Mesothelial cell of epicardium (in vitro differentiated cells): ENCODE measurements around the gene CSNK1E. TPM values are rescaled to one million over a fixed set of nuclear protein-coding genes. Genes with fewer than 3 reads are reported as not detected.

Source experiments
- DNase-seq, 2 experiments: peaks; one replicate each; pipeline ENCODE4 v3.0.0; 2021; ENCODE audit warnings: low spot score in 2 of 2; ENCODE audit not compliant: unreplicated experiment in 2 of 2
- H3K27ac Mint-ChIP-seq: 2 replicates; pipeline ENCODE4 v1.8.0; 2021; ENCODE audit warnings: mixed read lengths
- H3K27me3 Mint-ChIP-seq: 2 replicates; pipeline ENCODE4 v1.8.0; 2021; ENCODE audit warnings: low read depth, mixed read lengths
- H3K36me3 Mint-ChIP-seq: 2 replicates; pipeline ENCODE4 v1.8.0; 2021; ENCODE audit warnings: mixed read lengths
- H3K4me1 Mint-ChIP-seq: 2 replicates; pipeline ENCODE4 v1.8.0; 2021; ENCODE audit warnings: mixed read lengths
- H3K4me3 Mint-ChIP-seq: 2 replicates; pipeline ENCODE4 v1.8.0; 2021; ENCODE audit warnings: mild to moderate bottlenecking, moderate library complexity, mixed read lengths
- H3K9me3 Mint-ChIP-seq: 2 replicates; pipeline ENCODE4 v1.8.0; 2021; ENCODE audit warnings: mixed read lengths
- CTCF ChIP-seq: fragments of 200-600 bp; sonication (generic); IDR thresholded peaks from one replicate; pipeline ENCODE4 v1.5.0; 2021; ENCODE audit warnings: antibody characterized with exemption; ENCODE audit not compliant: unreplicated experiment
- total RNA-seq: library from RNA; stranded (reverse); gene quantifications from 3 replicates; pipeline ENCODE4 v1.2.1, GENCODE V29; 2021

The CSNK1E gene
- total RNA-seq, 1 donor from 2014 or later = 264 TPM

GRCh38 chr22:38248280-38248679 is 69.0 kb downstream of the CSNK1E start:
- Mint-ChIP-seq H3K4me1 (peaks cover under 1% of the 10 kb centered on the region), H3K4me3 (no peak overlapping the region), H3K27ac (no peak overlapping the region), H3K27me3 (no peaks in the 10 kb centered on the region), H3K9me3 (no peaks in the 10 kb centered on the region), H3K36me3 (peaks cover 16% of the 10 kb centered on the region)
- DNase-seq = no peak
- TF ChIP-seq CTCF = no peak

GRCh38 chr22:38247713-38248112 is 69.5 kb downstream of the CSNK1E start:
- no peak for TF ChIP-seq CTCF
- no peak overlapping the region for H3K27ac Mint-ChIP-seq
- DNase-seq = no peak
- H3K36me3 Mint-ChIP-seq = peaks cover 16% of the 10 kb centered on the region
- H3K4me3 Mint-ChIP-seq = no peak overlapping the region
- no peaks in the 10 kb centered on the region for H3K9me3 Mint-ChIP-seq
- H3K4me1 Mint-ChIP-seq = peaks cover 5% of the 10 kb centered on the region
- no peaks in the 10 kb centered on the region for H3K27me3 Mint-ChIP-seq

- no peak for TF ChIP-seq CTCF
- H3K36me3 Mint-ChIP-seq = peaks cover 17% of the 10 kb centered on the region
- no peak for DNase-seq
- no peak overlapping the region for H3K4me3 Mint-ChIP-seq
- H3K27me3 Mint-ChIP-seq = no peaks in the 10 kb centered on the region
- no peaks in the 10 kb centered on the region for H3K9me3 Mint-ChIP-seq
- H3K4me1 Mint-ChIP-seq = peaks cover 6% of the 10 kb centered on the region
- no peak overlapping the region for H3K27ac Mint-ChIP-seq
Observed at GRCh38 chr22:38246692-38247091, 70.5 kb downstream of the CSNK1E start.

GRCh38 chr22:38246046-38246658 is 71.1 kb downstream of the CSNK1E start:
- Mint-ChIP-seq H3K9me3 (no peaks in the 10 kb centered on the region), H3K4me3 (no peak overlapping the region), H3K36me3 (peaks cover 18% of the 10 kb centered on the region), H3K27me3 (no peaks in the 10 kb centered on the region), H3K27ac (no peak overlapping the region), H3K4me1 (peaks cover 6% of the 10 kb centered on the region)
- no peak for DNase-seq
- no peak for TF ChIP-seq CTCF

GRCh38 chr22:38244106-38244505 is 73.1 kb downstream of the CSNK1E start:
- H3K36me3 Mint-ChIP-seq = peaks cover 18% of the 10 kb centered on the region
- no peak for TF ChIP-seq CTCF
- DNase-seq = no peak
- no peak overlapping the region for H3K27ac Mint-ChIP-seq
- H3K27me3 Mint-ChIP-seq = no peaks in the 10 kb centered on the region
- peaks cover 13% of the 10 kb centered on the region for H3K4me1 Mint-ChIP-seq
- no peak overlapping the region for H3K4me3 Mint-ChIP-seq
- no peaks in the 10 kb centered on the region for H3K9me3 Mint-ChIP-seq
